ENCODE data around the gene AP1G1. TPM values are rescaled to one million over a fixed set of nuclear protein-coding genes. Genes with fewer than 3 reads are reported as not detected.
A peak's percentile ranks its signal among the peaks of the same experiment; 100 is the strongest.

Gene AP1G1
- polyA plus RNA-seq, 3 donors: 6.7 to 43.8 (median 10.7) TPM

GRCh38 chr16:71784093-71784492 lies 24.5 kb downstream of the AP1G1 start:
- Histone ChIP-seq H3K9me3 (replicated peaks in 1 of 2; ENCODE audit: control insufficient read depth in 1 of 2, insufficient read depth in 1 of 2, low read length in 2 of 2) (no peaks in the 10 kb centered on the region), H3K27me3 (ENCODE audit: control insufficient read depth in 2 of 2, insufficient read depth in 2 of 2, low read length in 2 of 2) (no peaks in the 10 kb centered on the region), H3K9ac (ENCODE audit: insufficient read depth, low read length, poor library complexity, severe bottlenecking) (no peak overlapping the region), H4K20me1 (ENCODE audit: insufficient read depth, low read length) (peaks cover 97% of the 10 kb centered on the region), H3K4me1 (ENCODE audit: control insufficient read depth in 1 of 2, insufficient read depth in 2 of 2, low read length in 2 of 2) (no peaks in the 10 kb centered on the region), H3K4me2 (replicated peaks; ENCODE audit: extremely low read depth, low read length, poor library complexity, severe bottlenecking) (no peak overlapping the region), H3K36me3 (replicated peaks in 1 of 2; ENCODE audit: control insufficient read depth in 1 of 2, insufficient read depth in 2 of 2, low read length in 2 of 2) (peaks cover 51 to 77% of the 10 kb centered on the region in 2 donors), H3K27ac (ENCODE audit: low read depth in 1 of 2, low read length in 2 of 2) (no peak overlapping the region), H3K79me2 (ENCODE audit: insufficient read depth, low read length) (peaks cover 89% of the 10 kb centered on the region), H2AFZ (ENCODE audit: insufficient read depth, low read depth, low read length, poor library complexity, severe bottlenecking) (no peak overlapping the region), H3K4me3 (replicated peaks in 1 of 3; ENCODE audit: low read depth in 2 of 3, low read length in 3 of 3) (no peak overlapping the region)
- intact Hi-C loops (cut with micrococcal nuclease): no loop called here
- H3K27me3 Mint-ChIP-seq (ENCODE audit: low read depth in 3 of 3): no peaks in the 10 kb centered on the region
- H3K4me1 Mint-ChIP-seq: no peaks in the 10 kb centered on the region
- no peak overlapping the region for H3K4me3 Mint-ChIP-seq
- no CpG with 5 or more reads among the region's 2 CpGs for WGBS (ENCODE audit: insufficient coverage)
- no peak for DNase-seq
- H3K27ac Mint-ChIP-seq: peak overlapping the region in 1 of 7 donors; percentile 41
- peaks cover 43 to 65% of the 10 kb centered on the region in 2 donors for H3K36me3 Mint-ChIP-seq
- TF ChIP-seq, protein P1, sequence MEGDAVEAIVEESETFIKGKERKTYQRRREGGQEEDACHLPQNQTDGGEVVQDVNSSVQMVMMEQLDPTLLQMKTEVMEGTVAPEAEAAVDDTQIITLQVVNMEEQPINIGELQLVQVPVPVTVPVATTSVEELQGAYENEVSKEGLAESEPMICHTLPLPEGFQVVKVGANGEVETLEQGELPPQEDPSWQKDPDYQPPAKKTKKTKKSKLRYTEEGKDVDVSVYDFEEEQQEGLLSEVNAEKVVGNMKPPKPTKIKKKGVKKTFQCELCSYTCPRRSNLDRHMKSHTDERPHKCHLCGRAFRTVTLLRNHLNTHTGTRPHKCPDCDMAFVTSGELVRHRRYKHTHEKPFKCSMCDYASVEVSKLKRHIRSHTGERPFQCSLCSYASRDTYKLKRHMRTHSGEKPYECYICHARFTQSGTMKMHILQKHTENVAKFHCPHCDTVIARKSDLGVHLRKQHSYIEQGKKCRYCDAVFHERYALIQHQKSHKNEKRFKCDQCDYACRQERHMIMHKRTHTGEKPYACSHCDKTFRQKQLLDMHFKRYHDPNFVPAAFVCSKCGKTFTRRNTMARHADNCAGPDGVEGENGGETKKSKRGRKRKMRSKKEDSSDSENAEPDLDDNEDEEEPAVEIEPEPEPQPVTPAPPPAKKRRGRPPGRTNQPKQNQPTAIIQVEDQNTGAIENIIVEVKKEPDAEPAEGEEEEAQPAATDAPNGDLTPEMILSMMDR (IDR thresholded peaks at IDR 0.05): no peak
- H3K9me3 Mint-ChIP-seq: no peaks in the 10 kb centered on the region

- Mint-ChIP-seq H3K27me3 (ENCODE audit: low read depth in 3 of 3) (no peaks in the 10 kb centered on the region), H3K9me3 (peaks cover 0 to 3% (median 0%) of the 10 kb centered on the region in 7 donors), H3K4me1 (no peaks in the 10 kb centered on the region), H3K36me3 (peaks cover 43 to 64% of the 10 kb centered on the region in 2 donors), H3K4me3 (no peak overlapping the region), H3K27ac (no peak overlapping the region)
- intact Hi-C loops (cut with micrococcal nuclease): no loop called here
- H3K36me3 ChIP-seq (replicated peaks in 1 of 2; ENCODE audit: control insufficient read depth in 1 of 2, insufficient read depth in 2 of 2, low read length in 2 of 2): peaks cover 40 to 77% of the 10 kb centered on the region in 2 donors
- H2AFZ ChIP-seq (ENCODE audit: insufficient read depth, low read depth, low read length, poor library complexity, severe bottlenecking): no peak overlapping the region
- H3K79me2 ChIP-seq (ENCODE audit: insufficient read depth, low read length): peaks cover 91% of the 10 kb centered on the region
- TF ChIP-seq, protein P1 (IDR thresholded peaks at IDR 0.05): no peak
- no peak overlapping the region for H3K4me2 ChIP-seq (replicated peaks; ENCODE audit: extremely low read depth, low read length, poor library complexity, severe bottlenecking)
- no peak overlapping the region for H3K4me3 ChIP-seq (replicated peaks in 1 of 3; ENCODE audit: low read depth in 2 of 3, low read length in 3 of 3)
- no peaks in the 10 kb centered on the region for H3K27me3 ChIP-seq (ENCODE audit: control insufficient read depth in 2 of 2, insufficient read depth in 2 of 2, low read length in 2 of 2)
- no CpG with 5 or more reads among the region's 3 CpGs for WGBS (ENCODE audit: insufficient coverage)
- no peak for DNase-seq
- H3K9ac ChIP-seq (ENCODE audit: insufficient read depth, low read length, poor library complexity, severe bottlenecking): no peak overlapping the region
- H3K4me1 ChIP-seq (ENCODE audit: control insufficient read depth in 1 of 2, insufficient read depth in 2 of 2, low read length in 2 of 2): no peaks in the 10 kb centered on the region
- peaks cover 97% of the 10 kb centered on the region for H4K20me1 ChIP-seq (ENCODE audit: insufficient read depth, low read length)
- H3K27ac ChIP-seq (ENCODE audit: low read depth in 1 of 2, low read length in 2 of 2): no peak overlapping the region
- no peaks in the 10 kb centered on the region for H3K9me3 ChIP-seq (replicated peaks in 1 of 2; ENCODE audit: control insufficient read depth in 1 of 2, insufficient read depth in 1 of 2, low read length in 2 of 2)
These were observed 26.9 kb downstream of the AP1G1 start for GRCh38 chr16:71781741-71782140.
